Glutamatergic neuron (in vitro differentiated cells): ENCODE results near the gene PRPF40A. TPM values are rescaled to one million over a fixed set of nuclear protein-coding genes. Genes with fewer than 3 reads are reported as not detected.

Experiments used
- DNase-seq: peaks from one replicate; pipeline ENCODE4 v3.0.0; 2022
- H3K27ac Mint-ChIP-seq: one replicate; pipeline ENCODE4 v1.8.0; 2020; ENCODE audit warnings: mild to moderate bottlenecking, mixed read lengths, inconsistent platforms; ENCODE audit not compliant: unreplicated experiment
- H3K27me3 Mint-ChIP-seq: one replicate; pipeline ENCODE4 v1.8.0; 2020; ENCODE audit warnings: mild to moderate bottlenecking, moderate library complexity, mixed read lengths, inconsistent platforms; ENCODE audit not compliant: unreplicated experiment
- H3K36me3 Mint-ChIP-seq: one replicate; pipeline ENCODE4 v1.8.0; 2020; ENCODE audit warnings: mild to moderate bottlenecking, mixed read lengths, inconsistent platforms; ENCODE audit not compliant: unreplicated experiment
- H3K4me1 Mint-ChIP-seq: one replicate; pipeline ENCODE4 v1.8.0; 2020; ENCODE audit warnings: mild to moderate bottlenecking, low read depth, mixed read lengths, inconsistent platforms; ENCODE audit not compliant: unreplicated experiment
- H3K4me3 Mint-ChIP-seq: one replicate; pipeline ENCODE4 v1.8.0; 2020; ENCODE audit warnings: mild to moderate bottlenecking, mixed read lengths, inconsistent platforms; ENCODE audit not compliant: unreplicated experiment
- H3K9me3 Mint-ChIP-seq: one replicate; pipeline ENCODE4 v1.8.0; 2020; ENCODE audit warnings: mild to moderate bottlenecking, moderate library complexity, mixed read lengths, inconsistent platforms; ENCODE audit not compliant: unreplicated experiment
- CTCF ChIP-seq: fragments of 200-600 bp; sonication (generic); IDR thresholded peaks from one replicate; pipeline ENCODE4 v1.5.0; 2021; ENCODE audit not compliant: partially characterized antibody, unreplicated experiment
- total RNA-seq: library from RNA; stranded (reverse); fragmentation: NEBNext Ultra II Directional; extraction: Animal tissue kit (Norgen Biotek cat#: 25700); gene quantifications from one replicate; pipeline ENCODE4 v1.2.1, GENCODE V29; 2021; ENCODE audit not compliant: unreplicated experiment

Gene PRPF40A
- total RNA-seq, 1 donor from 2014 or later = 144 TPM

- Mint-ChIP-seq H3K27me3 (peaks cover 3% of the 10 kb centered on the region), H3K4me3 (no peak overlapping the region), H3K27ac (no peak overlapping the region), H3K36me3 (peaks cover 12% of the 10 kb centered on the region), H3K4me1 (no peaks in the 10 kb centered on the region), H3K9me3 (peaks cover 9% of the 10 kb centered on the region)
- no peak for TF ChIP-seq CTCF
- no peak for DNase-seq
Measured at GRCh38 chr2:152623775-152624174, 93.5 kb downstream of the PRPF40A start.

DNA sequence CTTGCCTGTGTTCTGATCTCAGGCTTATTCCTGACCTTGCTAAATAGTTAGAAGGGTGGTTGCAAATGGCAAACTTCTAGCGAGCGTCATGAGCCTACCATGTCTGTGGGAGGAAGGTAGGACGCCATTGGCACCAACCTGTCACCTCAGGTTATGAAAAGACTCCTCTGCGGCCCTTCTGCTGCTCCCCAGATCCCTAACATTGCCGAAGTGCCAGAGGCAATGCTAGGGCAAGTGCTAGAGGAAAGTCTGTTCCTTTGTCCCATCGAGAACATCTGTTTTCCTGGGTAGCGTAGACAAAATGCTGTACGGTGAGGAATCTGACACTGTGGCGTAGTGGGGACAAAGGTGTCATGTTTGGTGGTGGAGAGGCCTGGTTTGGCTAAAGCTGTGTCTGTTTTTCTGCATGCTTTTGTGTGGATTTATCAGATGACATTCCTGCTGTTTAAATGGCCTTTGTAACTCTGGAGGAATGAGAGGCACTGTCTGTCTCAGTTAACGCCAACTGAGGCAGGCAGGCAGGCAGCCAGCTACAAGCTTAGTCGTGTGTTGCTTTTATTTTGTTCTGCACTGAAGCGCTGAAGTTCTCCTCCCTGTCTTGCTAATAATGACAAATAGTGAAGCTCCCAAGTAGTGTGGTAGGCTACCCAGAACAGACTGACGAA lies 94.1 kb downstream of the PRPF40A start:
- Mint-ChIP-seq H3K27me3 (peaks cover 3% of the 10 kb centered on the region), H3K36me3 (peaks cover 12% of the 10 kb centered on the region), H3K4me3 (no peak overlapping the region), H3K9me3 (peaks cover 9% of the 10 kb centered on the region), H3K4me1 (no peaks in the 10 kb centered on the region), H3K27ac (peak overlapping the region; percentile 6)
- no peak for DNase-seq
- TF ChIP-seq CTCF = no peak

- Mint-ChIP-seq H3K36me3 (peaks cover 12% of the 10 kb centered on the region), H3K4me3 (no peak overlapping the region), H3K27me3 (peaks cover 3% of the 10 kb centered on the region), H3K9me3 (peaks cover 9% of the 10 kb centered on the region), H3K27ac (no peak overlapping the region), H3K4me1 (no peaks in the 10 kb centered on the region)
- no peak for TF ChIP-seq CTCF
- DNase-seq = no peak
Measured at GRCh38 chr2:152622219-152622618, 95.0 kb downstream of the PRPF40A start.

GRCh38 chr2:152620985-152621384 lies 96.3 kb downstream of the PRPF40A start:
- no peak for TF ChIP-seq CTCF
- Mint-ChIP-seq H3K27ac (no peak overlapping the region), H3K4me1 (no peaks in the 10 kb centered on the region), H3K9me3 (peaks cover 9% of the 10 kb centered on the region), H3K36me3 (peaks cover 12% of the 10 kb centered on the region), H3K4me3 (no peak overlapping the region), H3K27me3 (peaks cover 3% of the 10 kb centered on the region)
- DNase-seq = no peak

DNA sequence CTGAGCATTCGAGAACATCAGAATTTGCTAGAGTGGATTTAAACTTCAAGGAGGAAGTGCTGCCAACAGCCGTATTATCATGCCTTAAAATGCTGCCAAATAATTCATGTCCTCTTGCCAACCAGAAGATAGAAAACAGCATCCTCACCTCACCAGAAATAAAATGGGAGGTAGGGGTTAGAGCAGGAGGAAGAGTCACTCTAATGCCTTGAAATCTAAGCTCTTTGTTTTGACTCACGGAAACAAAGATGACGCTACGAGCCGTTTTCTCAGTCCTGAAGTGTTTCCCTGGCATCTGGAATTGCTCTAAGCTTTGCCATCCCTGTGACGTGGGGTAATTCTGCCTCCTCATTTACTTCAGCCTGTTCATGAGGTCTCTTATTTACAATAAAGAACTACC lies 97.1 kb downstream of the PRPF40A start:
- Mint-ChIP-seq H3K27ac (no peak overlapping the region), H3K27me3 (peaks cover 3% of the 10 kb centered on the region), H3K9me3 (peaks cover 9% of the 10 kb centered on the region), H3K36me3 (peaks cover 12% of the 10 kb centered on the region), H3K4me3 (no peak overlapping the region), H3K4me1 (no peaks in the 10 kb centered on the region)
- DNase-seq = no peak
- TF ChIP-seq CTCF = no peak
